ENCODE data around the gene ZNF547. TPM values are rescaled to one million over a fixed set of nuclear protein-coding genes. Genes with fewer than 3 reads are reported as not detected.
A peak's percentile ranks its signal among the peaks of the same experiment; 100 is the strongest.

The ZNF547 gene
- total and polyA plus RNA-seq, 2 donors (not counting 3 experiments of a cell fraction or from before 2014, with no cell fraction given), result 1.9 to 2.7 TPM

DNA sequence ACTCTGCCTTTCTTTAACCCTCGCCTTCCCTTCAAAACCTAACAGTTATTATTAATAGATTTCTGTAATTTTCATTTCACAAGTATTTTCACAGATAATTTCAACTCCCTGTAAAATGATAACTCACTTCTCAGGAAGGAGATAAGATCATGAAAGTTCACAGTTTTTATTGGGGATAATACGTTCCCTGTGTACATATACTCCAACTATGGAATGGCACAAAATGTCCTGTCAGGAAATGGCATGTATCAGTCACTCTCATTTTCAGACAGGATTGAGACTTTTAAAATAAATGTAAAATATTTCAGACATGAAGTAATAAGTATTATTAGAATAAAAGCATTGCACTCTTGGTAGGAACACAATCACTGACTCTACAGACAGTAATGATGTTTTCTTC lies 932 bp upstream of the ZNF547 start:
- H3K79me2 ChIP-seq (ENCODE audit: control insufficient read depth, insufficient read depth, low read length), result peaks cover 3% of the 10 kb centered on the region

DNA sequence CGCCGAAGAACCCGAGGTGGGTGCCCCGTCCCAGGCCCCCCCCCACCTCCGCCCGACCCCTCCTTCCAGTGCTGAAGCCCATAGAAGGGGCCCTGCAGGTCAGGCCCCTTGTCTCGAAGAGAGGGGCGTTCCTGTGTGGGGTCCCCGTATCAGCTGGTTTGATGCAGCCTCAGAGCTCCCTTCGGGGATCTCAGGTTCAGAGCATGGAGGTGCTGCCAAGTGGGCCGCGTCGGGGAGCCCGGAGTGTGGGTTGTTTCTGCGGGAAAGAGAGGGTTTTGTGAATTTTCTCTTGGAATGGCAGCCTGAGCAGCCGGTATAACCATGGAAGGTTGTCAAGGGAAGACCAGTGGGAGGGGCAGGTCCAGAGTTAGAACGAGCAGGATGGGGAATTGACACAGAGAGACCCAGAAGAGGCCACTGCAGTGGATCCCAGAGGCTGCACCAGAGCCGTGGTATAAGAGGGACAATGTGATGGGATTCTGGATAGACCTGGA lies 384 bp downstream of the ZNF547 start:
- BruUV-seq (replicated peaks), result no TSS peak
- dilution Hi-C loops (cut with MboI; ENCODE audit: extremely low pct_ligation_motif_present, low sequenced_read_pairs) (no loop called here), intact Hi-C loops (cut with micrococcal nuclease) (loop anchor here (1.0 kb wide), 5 partner anchors 12 to 83 kb away; partner anchors contain the start of genes ZNF17, ZNF304, ZNF460 and ZNF543)
- Histone ChIP-seq H3K9me1 (replicated peaks; ENCODE audit: control insufficient read depth, extremely low read depth, insufficient read depth, low read length) (no peaks in the 10 kb centered on the region), H3K4me3 (replicated peaks in 1 of 3; ENCODE audit: insufficient read depth in 1 of 3, low read depth in 1 of 3, low read length in 3 of 3) (peak overlapping the region; percentile 47 to 92 (median 74)), H3K27ac (ENCODE audit: insufficient read depth, low read depth, low read length) (peak overlapping the region; percentile 27), H3K36me3 (ENCODE audit: control insufficient read depth in 2 of 2, extremely low read depth in 1 of 2, insufficient read depth in 2 of 2, low read length in 2 of 2) (no peaks in the 10 kb centered on the region), H3K27me3 (ENCODE audit: control insufficient read depth in 2 of 2, insufficient read depth in 2 of 2, low read length in 2 of 2) (no peaks in the 10 kb centered on the region), H3K9me3 (replicated peaks; ENCODE audit: control insufficient read depth, insufficient read depth, low read length) (no peaks in the 10 kb centered on the region), H2AFZ (ENCODE audit: low read depth, low read length) (peak overlapping the region; percentile 62), H3K79me2 (ENCODE audit: control insufficient read depth, insufficient read depth, low read length) (peaks cover 3% of the 10 kb centered on the region), H4K20me1 (replicated peaks; ENCODE audit: control insufficient read depth, extremely low read depth, insufficient read depth, low read length) (no peaks in the 10 kb centered on the region), H3K9ac (replicated peaks; ENCODE audit: extremely low read depth, insufficient read depth, low read length) (peak overlapping the region; percentile 37), H3K4me2 (ENCODE audit: insufficient read depth, low read length) (peak overlapping the region; percentile 75), H3K4me1 (ENCODE audit: control insufficient read depth, extremely low read depth, insufficient read depth, low read length) (peaks cover 8% of the 10 kb centered on the region)
- no peak for TF ChIP-seq POLR2AphosphoS5 (IDR thresholded peaks at IDR 0.05; ENCODE audit: insufficient read depth, low read depth, low read length)
- no peak for TF ChIP-seq POLR2A (IDR thresholded peaks at IDR 0.05; ENCODE audit: low read depth, low read length)
- no peak for TF ChIP-seq MYC (IDR thresholded peaks at IDR 0.05; ENCODE audit: low read depth, low read length)
- TF ChIP-seq FOS (IDR thresholded peaks at IDR 0.05; ENCODE audit: borderline replicate concordance, insufficient read depth, low read length), result no peak
- TF ChIP-seq GATA2 (IDR thresholded peaks at IDR 0.05; ENCODE audit: insufficient read depth, insufficient read length, low read depth, low read length), result no peak
- TF ChIP-seq, protein P1, sequence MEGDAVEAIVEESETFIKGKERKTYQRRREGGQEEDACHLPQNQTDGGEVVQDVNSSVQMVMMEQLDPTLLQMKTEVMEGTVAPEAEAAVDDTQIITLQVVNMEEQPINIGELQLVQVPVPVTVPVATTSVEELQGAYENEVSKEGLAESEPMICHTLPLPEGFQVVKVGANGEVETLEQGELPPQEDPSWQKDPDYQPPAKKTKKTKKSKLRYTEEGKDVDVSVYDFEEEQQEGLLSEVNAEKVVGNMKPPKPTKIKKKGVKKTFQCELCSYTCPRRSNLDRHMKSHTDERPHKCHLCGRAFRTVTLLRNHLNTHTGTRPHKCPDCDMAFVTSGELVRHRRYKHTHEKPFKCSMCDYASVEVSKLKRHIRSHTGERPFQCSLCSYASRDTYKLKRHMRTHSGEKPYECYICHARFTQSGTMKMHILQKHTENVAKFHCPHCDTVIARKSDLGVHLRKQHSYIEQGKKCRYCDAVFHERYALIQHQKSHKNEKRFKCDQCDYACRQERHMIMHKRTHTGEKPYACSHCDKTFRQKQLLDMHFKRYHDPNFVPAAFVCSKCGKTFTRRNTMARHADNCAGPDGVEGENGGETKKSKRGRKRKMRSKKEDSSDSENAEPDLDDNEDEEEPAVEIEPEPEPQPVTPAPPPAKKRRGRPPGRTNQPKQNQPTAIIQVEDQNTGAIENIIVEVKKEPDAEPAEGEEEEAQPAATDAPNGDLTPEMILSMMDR (IDR thresholded peaks at IDR 0.05; ENCODE audit: extremely low read depth in 1 of 2, insufficient read depth in 1 of 2, low read depth in 1 of 2, low read length in 2 of 2), result no peak
- TF ChIP-seq, protein P2, sequence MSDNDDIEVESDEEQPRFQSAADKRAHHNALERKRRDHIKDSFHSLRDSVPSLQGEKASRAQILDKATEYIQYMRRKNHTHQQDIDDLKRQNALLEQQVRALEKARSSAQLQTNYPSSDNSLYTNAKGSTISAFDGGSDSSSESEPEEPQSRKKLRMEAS (IDR thresholded peaks at IDR 0.05; ENCODE audit: insufficient read depth, insufficient read length), result no peak
- no peak for TF ChIP-seq EZH2 (IDR thresholded peaks at IDR 0.05; ENCODE audit: borderline replicate concordance, low read depth, low read length, severe bottlenecking)
- TF ChIP-seq JUN (IDR thresholded peaks at IDR 0.05; ENCODE audit: borderline replicate concordance, insufficient read depth, insufficient read length, low read depth), result no peak
- FAIRE-seq (no peak), DNase-seq (ENCODE audit: low read depth, low spot score) (no peak)
- ChIA-PET POLR2A (interaction anchor here (1.4 kb wide), 1 partner anchor 13 kb away, joined by 3 read pairs; no protein-coding TSS in a partner anchor), CTCF (no interaction called here)

More for the DNA sequence above, 932 bp upstream of the ZNF547 start:
- dilution Hi-C loops (cut with MboI; ENCODE audit: extremely low pct_ligation_motif_present, low sequenced_read_pairs), result no loop called here
- BruUV-seq (replicated peaks), result no TSS peak
- Histone ChIP-seq H3K27me3 (ENCODE audit: control insufficient read depth in 2 of 2, insufficient read depth in 2 of 2, low read length in 2 of 2) (no peaks in the 10 kb centered on the region), H4K20me1 (replicated peaks; ENCODE audit: control insufficient read depth, extremely low read depth, insufficient read depth, low read length) (no peaks in the 10 kb centered on the region), H3K27ac (ENCODE audit: insufficient read depth, low read depth, low read length) (no peak overlapping the region), H3K4me1 (ENCODE audit: control insufficient read depth, extremely low read depth, insufficient read depth, low read length) (peaks cover 8% of the 10 kb centered on the region), H3K9me1 (replicated peaks; ENCODE audit: control insufficient read depth, extremely low read depth, insufficient read depth, low read length) (no peaks in the 10 kb centered on the region), H3K9me3 (replicated peaks; ENCODE audit: control insufficient read depth, insufficient read depth, low read length) (peaks cover 5% of the 10 kb centered on the region), H3K36me3 (ENCODE audit: control insufficient read depth in 2 of 2, extremely low read depth in 1 of 2, insufficient read depth in 2 of 2, low read length in 2 of 2) (peaks cover 0 to 3% of the 10 kb centered on the region in 2 experiments), H2AFZ (ENCODE audit: low read depth, low read length) (peak overlapping the region; percentile 55), H3K4me3 (replicated peaks in 1 of 3; ENCODE audit: insufficient read depth in 1 of 3, low read depth in 1 of 3, low read length in 3 of 3) (peak overlapping the region in 1 of 3 experiments; percentile 52), H3K9ac (replicated peaks; ENCODE audit: extremely low read depth, insufficient read depth, low read length) (peak overlapping the region; percentile 26), H3K4me2 (ENCODE audit: insufficient read depth, low read length) (peak overlapping the region; percentile 60)
- FAIRE-seq (no peak), DNase-seq (ENCODE audit: low read depth, low spot score) (no peak)
- POLR2A ChIA-PET, result interaction anchor here (1.4 kb wide), 1 partner anchor 12 kb away, joined by 3 read pairs; no protein-coding TSS in a partner anchor
- TF ChIP-seq, protein P1 (IDR thresholded peaks at IDR 0.05; ENCODE audit: extremely low read depth in 1 of 2, insufficient read depth in 1 of 2, low read depth in 1 of 2, low read length in 2 of 2), result no peak
- TF ChIP-seq MYC (IDR thresholded peaks at IDR 0.05; ENCODE audit: low read depth, low read length) (no peak), EZH2 (IDR thresholded peaks at IDR 0.05; ENCODE audit: borderline replicate concordance, low read depth, low read length, severe bottlenecking) (no peak)
- CTCF ChIA-PET, result interaction anchor here (0.5 kb wide), 1 partner anchor 27 kb away, joined by 3 read pairs; the partner anchor contains the start of gene ZNF548
- intact Hi-C loops (cut with micrococcal nuclease), result no loop called here

All from endothelial cell of umbilical vein (primary cell).